Measurements from ENCODE around the gene PLIN3. TPM values are rescaled to one million over a fixed set of nuclear protein-coding genes. Genes with fewer than 3 reads are reported as not detected.
"Not testable (repeated sequence)": the region's sequence is repeated elsewhere in the genome, so short reads cannot be mapped to it uniquely, and the experiment has no call there.

The PLIN3 gene
- total and polyA plus RNA-seq, 2 donors (not counting 1 experiment from before 2014, with no cell fraction given) = 133 to 191 TPM

- peak; percentile 37 to 53 for DNase-seq (ENCODE audit: low read depth in 2 of 2)
- TF ChIP-seq, protein P1, sequence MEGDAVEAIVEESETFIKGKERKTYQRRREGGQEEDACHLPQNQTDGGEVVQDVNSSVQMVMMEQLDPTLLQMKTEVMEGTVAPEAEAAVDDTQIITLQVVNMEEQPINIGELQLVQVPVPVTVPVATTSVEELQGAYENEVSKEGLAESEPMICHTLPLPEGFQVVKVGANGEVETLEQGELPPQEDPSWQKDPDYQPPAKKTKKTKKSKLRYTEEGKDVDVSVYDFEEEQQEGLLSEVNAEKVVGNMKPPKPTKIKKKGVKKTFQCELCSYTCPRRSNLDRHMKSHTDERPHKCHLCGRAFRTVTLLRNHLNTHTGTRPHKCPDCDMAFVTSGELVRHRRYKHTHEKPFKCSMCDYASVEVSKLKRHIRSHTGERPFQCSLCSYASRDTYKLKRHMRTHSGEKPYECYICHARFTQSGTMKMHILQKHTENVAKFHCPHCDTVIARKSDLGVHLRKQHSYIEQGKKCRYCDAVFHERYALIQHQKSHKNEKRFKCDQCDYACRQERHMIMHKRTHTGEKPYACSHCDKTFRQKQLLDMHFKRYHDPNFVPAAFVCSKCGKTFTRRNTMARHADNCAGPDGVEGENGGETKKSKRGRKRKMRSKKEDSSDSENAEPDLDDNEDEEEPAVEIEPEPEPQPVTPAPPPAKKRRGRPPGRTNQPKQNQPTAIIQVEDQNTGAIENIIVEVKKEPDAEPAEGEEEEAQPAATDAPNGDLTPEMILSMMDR (conservative IDR thresholded peaks at IDR 0.05 in 1 of 2, IDR thresholded peaks at IDR 0.05 in 1 of 2; ENCODE audit: low read depth in 1 of 2, low read length in 2 of 2) = peak; percentile 68 to 83
- no peak for TF ChIP-seq EZH2 (IDR thresholded peaks at IDR 0.05; ENCODE audit: low read length, missing control alignments)
- H3K27ac ChIP-seq (ENCODE audit: insufficient read depth, low read length) = peak overlapping the region; percentile 96
Observed at GRCh38 chr19:4811328-4812131, 55.9 kb downstream of the PLIN3 start.

GRCh38 chr19:4807188-4807587, 60.3 kb downstream of the PLIN3 start:
- Histone ChIP-seq H3K79me2 (ENCODE audit: control insufficient read depth, insufficient read depth, low read length) (no peaks in the 10 kb centered on the region), H3K27ac (ENCODE audit: insufficient read depth, low read length) (no peak overlapping the region), H3K4me2 (ENCODE audit: extremely low read depth, insufficient read depth, low read length) (no peak overlapping the region), H3K36me3 (ENCODE audit: control insufficient read depth, insufficient read depth, low read length) (no peaks in the 10 kb centered on the region), H4K20me1 (ENCODE audit: control insufficient read depth, extremely low read depth, insufficient read depth, low read length) (no peaks in the 10 kb centered on the region), H2AFZ (ENCODE audit: low read length) (no peak overlapping the region), H3K9ac (ENCODE audit: insufficient read depth, low read length) (no peak overlapping the region), H3K4me1 (ENCODE audit: control insufficient read depth, extremely low read depth, insufficient read depth, low read length) (no peaks in the 10 kb centered on the region), H3K27me3 (ENCODE audit: control insufficient read depth, insufficient read depth, low read length) (no peaks in the 10 kb centered on the region), H3K9me3 (ENCODE audit: control insufficient read depth, insufficient read depth, low read depth, low read length) (no peaks in the 10 kb centered on the region), H3K4me3 (replicated peaks in 1 of 4; ENCODE audit: control extremely low read depth in 1 of 4, insufficient read depth in 1 of 4, low read depth in 3 of 4, low read length in 4 of 4) (no peak overlapping the region)
- no peak for DNase-seq (ENCODE audit: low read depth in 2 of 2)
- no peak for TF ChIP-seq EZH2 (IDR thresholded peaks at IDR 0.05; ENCODE audit: low read length, missing control alignments)
- TF ChIP-seq, protein P1 (conservative IDR thresholded peaks at IDR 0.05 in 1 of 2, IDR thresholded peaks at IDR 0.05 in 1 of 2; ENCODE audit: low read depth in 1 of 2, low read length in 2 of 2) = no peak

More at GRCh38 chr19:4811328-4812131, 55.9 kb downstream of the PLIN3 start:
- no peak overlapping the region for H3K9ac ChIP-seq (ENCODE audit: insufficient read depth, low read length)
- H3K27me3 ChIP-seq (ENCODE audit: control insufficient read depth, insufficient read depth, low read length) = no peaks in the 10 kb centered on the region
- no peaks in the 10 kb centered on the region for H3K79me2 ChIP-seq (ENCODE audit: control insufficient read depth, insufficient read depth, low read length)
- H3K36me3 ChIP-seq (ENCODE audit: control insufficient read depth, insufficient read depth, low read length) = peaks cover 5% of the 10 kb centered on the region
- H3K4me3 ChIP-seq (replicated peaks in 1 of 4; ENCODE audit: control extremely low read depth in 1 of 4, insufficient read depth in 1 of 4, low read depth in 3 of 4, low read length in 4 of 4) = no peak overlapping the region
- H3K4me1 ChIP-seq (ENCODE audit: control insufficient read depth, extremely low read depth, insufficient read depth, low read length) = peaks cover 2% of the 10 kb centered on the region
- H3K9me3 ChIP-seq (ENCODE audit: control insufficient read depth, insufficient read depth, low read depth, low read length) = no peaks in the 10 kb centered on the region
- no peaks in the 10 kb centered on the region for H4K20me1 ChIP-seq (ENCODE audit: control insufficient read depth, extremely low read depth, insufficient read depth, low read length)
- H3K4me2 ChIP-seq (ENCODE audit: extremely low read depth, insufficient read depth, low read length) = no peak overlapping the region
- no peak overlapping the region for H2AFZ ChIP-seq (ENCODE audit: low read length)

- no peak overlapping the region for H3K9ac ChIP-seq (ENCODE audit: insufficient read depth, low read length)
- H3K4me1 ChIP-seq (ENCODE audit: control insufficient read depth, extremely low read depth, insufficient read depth, low read length) = no peaks in the 10 kb centered on the region
- H2AFZ ChIP-seq (ENCODE audit: low read length) = no peak overlapping the region
- H3K27me3 ChIP-seq (ENCODE audit: control insufficient read depth, insufficient read depth, low read length) = no peaks in the 10 kb centered on the region
- H4K20me1 ChIP-seq (ENCODE audit: control insufficient read depth, extremely low read depth, insufficient read depth, low read length) = no peaks in the 10 kb centered on the region
- no peak for TF ChIP-seq EZH2 (IDR thresholded peaks at IDR 0.05; ENCODE audit: low read length, missing control alignments)
- TF ChIP-seq, protein P1 (conservative IDR thresholded peaks at IDR 0.05 in 1 of 2, IDR thresholded peaks at IDR 0.05 in 1 of 2; ENCODE audit: low read depth in 1 of 2, low read length in 2 of 2) = no peak
- H3K4me2 ChIP-seq (ENCODE audit: extremely low read depth, insufficient read depth, low read length) = no peak overlapping the region
- H3K4me3 ChIP-seq (replicated peaks in 1 of 4; ENCODE audit: control extremely low read depth in 1 of 4, insufficient read depth in 1 of 4, low read depth in 3 of 4, low read length in 4 of 4) = no peak overlapping the region
- no peaks in the 10 kb centered on the region for H3K36me3 ChIP-seq (ENCODE audit: control insufficient read depth, insufficient read depth, low read length)
- H3K9me3 ChIP-seq (ENCODE audit: control insufficient read depth, insufficient read depth, low read depth, low read length) = no peaks in the 10 kb centered on the region
- H3K79me2 ChIP-seq (ENCODE audit: control insufficient read depth, insufficient read depth, low read length) = no peaks in the 10 kb centered on the region
- no peak for DNase-seq (ENCODE audit: low read depth in 2 of 2)
- H3K27ac ChIP-seq (ENCODE audit: insufficient read depth, low read length) = no peak overlapping the region
Observed at GRCh38 chr19:4806384-4806783, 61.1 kb downstream of the PLIN3 start.

DNA sequence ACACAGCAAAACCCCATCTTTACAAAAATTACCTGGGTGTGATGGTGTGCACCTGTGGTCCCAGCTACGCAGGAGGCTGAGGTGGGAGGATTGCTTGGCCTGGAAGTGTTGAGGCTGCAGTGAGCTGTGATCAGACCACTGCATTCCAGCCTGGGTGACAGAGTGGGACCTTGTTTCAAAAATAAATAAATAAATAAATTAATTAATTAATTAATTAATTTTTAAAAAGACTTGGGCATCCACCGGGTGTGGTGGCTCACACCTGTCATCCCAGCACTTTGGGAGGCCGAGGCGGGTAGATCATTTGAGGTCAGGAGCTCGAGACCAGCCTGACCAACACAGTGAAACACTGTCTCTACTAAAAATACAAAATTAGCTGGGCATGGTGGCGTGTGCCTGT, 62.3 kb downstream of the PLIN3 start:
- H3K4me3 ChIP-seq (replicated peaks in 1 of 4; ENCODE audit: control extremely low read depth in 1 of 4, insufficient read depth in 1 of 4, low read depth in 3 of 4, low read length in 4 of 4); H3K4me1 ChIP-seq (ENCODE audit: control insufficient read depth, extremely low read depth, insufficient read depth, low read length); H4K20me1 ChIP-seq (ENCODE audit: control insufficient read depth, extremely low read depth, insufficient read depth, low read length); H3K27me3 ChIP-seq (ENCODE audit: control insufficient read depth, insufficient read depth, low read length); H3K4me2 ChIP-seq (ENCODE audit: extremely low read depth, insufficient read depth, low read length); DNase-seq (ENCODE audit: low read depth in 2 of 2); H3K27ac ChIP-seq (ENCODE audit: insufficient read depth, low read length); H3K79me2 ChIP-seq (ENCODE audit: control insufficient read depth, insufficient read depth, low read length); H3K9ac ChIP-seq (ENCODE audit: insufficient read depth, low read length); H2AFZ ChIP-seq (ENCODE audit: low read length); H3K9me3 ChIP-seq (ENCODE audit: control insufficient read depth, insufficient read depth, low read depth, low read length); H3K36me3 ChIP-seq (ENCODE audit: control insufficient read depth, insufficient read depth, low read length): not testable (repeated sequence)
